NCI-H774 (cell line): ENCODE results near the gene TRAF6.
"Not testable (repeated sequence)": the region's sequence is repeated elsewhere in the genome, so short reads cannot be mapped to it uniquely, and the experiment has no call there.

Experiments
- DNase-seq: peaks from one replicate; lab custom pipeline; 2025; lab: John Stamatoyannopoulos, UW

Gene TRAF6

GRCh38 chr11:36493332-36493731, 16.7 kb downstream of the TRAF6 start:
- no peak for DNase-seq

GRCh38 chr11:36492724-36493304, 17.3 kb downstream of the TRAF6 start:
- peak; percentile 19 for DNase-seq

- no peak for DNase-seq
These were observed 19.9 kb downstream of the TRAF6 start for GRCh38 chr11:36490026-36490806.

GRCh38 chr11:36488096-36488495, 22.0 kb downstream of the TRAF6 start:
- DNase-seq, result no peak

- DNase-seq, result no peak
These were observed 22.5 kb downstream of the TRAF6 start for GRCh38 chr11:36487619-36488018.

GRCh38 chr11:36485298-36486002, 24.6 kb downstream of the TRAF6 start:
- no peak for DNase-seq

- not testable (repeated sequence) for DNase-seq
These were observed 27.0 kb downstream of the TRAF6 start for GRCh38 chr11:36483042-36483441.

DNA sequence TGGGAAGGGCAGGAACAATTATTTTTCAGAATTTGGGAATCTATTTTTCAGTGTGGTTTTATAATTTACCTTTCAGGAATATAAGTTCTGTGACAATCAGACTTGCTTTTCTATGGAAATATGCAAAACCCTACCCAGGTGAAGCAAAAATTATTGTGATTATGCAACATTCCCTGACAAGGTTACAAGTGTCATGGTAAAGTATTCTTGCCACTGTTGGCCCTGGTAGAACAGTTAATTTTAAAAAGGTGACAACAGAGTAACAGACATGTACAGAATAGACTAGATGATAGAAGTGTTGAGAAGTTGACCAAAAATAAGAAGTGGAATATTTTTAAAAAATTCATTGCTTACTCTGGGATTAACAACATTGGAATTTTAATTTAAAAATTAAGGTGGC, 29.2 kb downstream of the TRAF6 start:
- no peak for DNase-seq

DNA sequence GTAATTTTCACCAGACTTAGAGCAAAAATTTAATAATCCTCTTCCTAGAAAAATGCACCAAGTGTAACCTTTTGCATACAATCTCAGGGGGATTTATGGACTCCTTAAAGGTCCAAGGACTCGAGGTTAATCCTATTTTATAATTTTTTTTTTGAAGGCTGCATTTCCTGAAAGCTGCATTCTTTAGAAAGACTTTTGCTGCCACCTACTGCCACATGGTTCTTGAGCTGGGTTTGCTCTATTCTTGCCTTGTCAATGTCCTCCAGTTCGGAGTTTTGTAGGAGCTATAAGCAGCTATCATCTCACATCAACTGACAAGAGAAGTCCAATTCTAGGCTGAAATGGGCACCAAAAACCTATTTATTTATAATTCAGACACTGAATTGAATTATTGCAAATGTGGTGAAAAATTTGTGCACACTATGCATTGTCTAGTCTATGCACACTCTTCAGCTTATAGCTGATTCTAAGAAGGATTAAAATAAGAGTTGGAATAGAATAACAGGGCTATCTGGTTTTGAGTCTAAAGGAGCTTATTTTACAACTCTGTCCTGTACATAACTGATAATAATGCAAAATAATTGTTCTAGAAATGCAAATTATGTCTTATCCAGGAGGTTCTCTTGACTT, 31.3 kb downstream of the TRAF6 start:
- peak; percentile 11 for DNase-seq

DNA sequence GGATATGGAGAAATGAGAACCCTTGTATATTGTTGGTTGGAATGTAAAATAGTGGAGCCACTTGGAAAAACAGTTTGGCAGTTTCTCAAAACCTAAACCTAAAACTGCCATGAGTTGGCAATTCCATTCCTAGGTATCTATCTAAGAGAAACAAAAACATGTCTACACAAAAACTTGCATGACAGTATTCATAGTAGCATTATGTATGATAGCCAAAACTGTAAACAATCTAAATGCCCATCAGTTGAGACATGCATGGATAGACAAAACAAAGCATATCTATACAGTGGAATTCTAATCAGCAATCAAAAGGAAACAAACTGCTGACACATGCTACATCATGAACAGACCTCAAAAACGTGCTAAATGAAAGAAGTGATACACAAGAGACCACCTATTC, 34.9 kb downstream of the TRAF6 start:
- no peak for DNase-seq

- no peak for DNase-seq
These were observed 38.5 kb downstream of the TRAF6 start for GRCh38 chr11:36471577-36471976.

GRCh38 chr11:36469881-36470802, 39.9 kb downstream of the TRAF6 start:
- DNase-seq, result no peak

DNA sequence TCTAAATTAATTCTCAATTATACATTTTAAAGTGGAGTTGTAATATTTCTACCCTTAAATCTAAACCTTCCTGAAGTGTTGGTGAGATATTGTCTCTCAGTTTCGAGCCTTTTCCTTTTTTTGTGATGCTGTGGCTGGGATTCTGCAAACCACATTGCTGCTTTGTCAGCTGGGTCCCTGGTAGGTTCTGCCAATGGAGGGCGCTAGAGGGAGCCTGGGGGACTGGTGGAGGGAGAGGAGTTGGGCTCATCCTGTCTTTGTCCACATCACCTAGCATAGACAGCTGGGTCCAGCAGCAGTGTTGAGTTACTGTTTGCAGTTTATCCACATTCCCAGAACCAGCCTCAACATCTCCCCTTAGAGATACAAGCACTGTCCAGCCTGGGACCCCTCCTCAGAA, 41.0 kb downstream of the TRAF6 start:
- no peak for DNase-seq

GRCh38 chr11:36467916-36468315, 42.2 kb downstream of the TRAF6 start:
- DNase-seq, result no peak

GRCh38 chr11:36467012-36467411, 43.1 kb downstream of the TRAF6 start:
- DNase-seq, result no peak

- DNase-seq, result no peak
These were observed 44.5 kb downstream of the TRAF6 start for GRCh38 chr11:36465449-36466163.

DNA sequence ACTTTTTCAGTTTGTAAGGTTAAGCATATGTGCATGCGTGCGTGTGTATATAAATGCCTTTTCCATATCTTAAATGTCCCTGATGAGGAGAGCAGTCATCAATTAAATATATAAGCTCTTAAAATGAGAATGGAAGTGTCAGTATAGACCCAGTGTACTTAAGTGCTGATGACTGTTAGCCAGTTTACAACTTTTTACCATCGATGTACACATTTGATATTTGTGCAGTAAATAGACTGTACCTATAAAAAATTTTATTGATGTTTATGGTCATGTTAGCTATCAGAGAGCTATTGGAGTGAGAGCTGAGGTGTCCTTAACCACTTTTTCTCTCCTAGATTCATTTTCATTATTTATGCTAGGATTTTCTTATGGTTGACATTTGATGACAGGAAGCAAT, 45.4 kb downstream of the TRAF6 start:
- DNase-seq, result no peak

DNA sequence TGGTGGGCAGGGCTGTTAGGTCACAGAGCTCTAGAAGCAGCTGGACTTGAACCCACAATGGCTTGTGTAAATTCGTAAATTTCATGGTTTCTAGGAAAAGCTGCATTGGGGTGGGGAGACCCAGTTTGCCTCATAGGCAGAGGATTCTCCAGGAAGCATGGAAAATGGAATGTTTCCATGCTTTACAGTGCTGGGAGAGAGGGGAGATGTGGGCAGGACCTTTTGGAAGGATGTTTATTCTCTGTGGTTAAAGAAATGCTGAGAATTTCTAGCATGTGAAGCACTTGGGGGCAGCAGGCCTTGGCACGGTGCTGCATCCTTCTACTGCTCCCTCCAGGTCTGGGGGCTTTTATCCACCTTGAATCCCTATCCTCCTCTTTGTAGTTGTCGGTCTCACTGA, 46.3 kb downstream of the TRAF6 start:
- DNase-seq, result no peak

DNA sequence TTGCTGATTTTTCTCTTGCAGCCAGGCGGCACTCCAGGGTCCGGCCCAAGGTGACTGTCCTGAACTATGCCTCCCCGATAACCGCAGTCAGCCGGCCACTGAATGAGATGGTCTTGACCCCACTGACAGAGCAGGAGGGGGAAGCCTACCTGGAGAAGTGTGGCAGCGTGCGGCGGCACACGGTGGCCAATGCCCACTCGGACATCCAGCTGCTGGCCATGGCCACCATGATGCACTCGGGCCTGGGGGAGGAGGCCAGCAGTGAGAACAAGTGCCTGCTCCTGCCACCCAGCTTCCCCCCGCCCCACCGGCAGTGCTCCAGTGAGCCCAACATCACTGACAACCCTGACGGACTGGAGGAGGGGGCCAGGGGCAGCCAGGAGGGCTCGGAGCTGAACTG, 47.8 kb downstream of the TRAF6 start:
- no peak for DNase-seq

DNA sequence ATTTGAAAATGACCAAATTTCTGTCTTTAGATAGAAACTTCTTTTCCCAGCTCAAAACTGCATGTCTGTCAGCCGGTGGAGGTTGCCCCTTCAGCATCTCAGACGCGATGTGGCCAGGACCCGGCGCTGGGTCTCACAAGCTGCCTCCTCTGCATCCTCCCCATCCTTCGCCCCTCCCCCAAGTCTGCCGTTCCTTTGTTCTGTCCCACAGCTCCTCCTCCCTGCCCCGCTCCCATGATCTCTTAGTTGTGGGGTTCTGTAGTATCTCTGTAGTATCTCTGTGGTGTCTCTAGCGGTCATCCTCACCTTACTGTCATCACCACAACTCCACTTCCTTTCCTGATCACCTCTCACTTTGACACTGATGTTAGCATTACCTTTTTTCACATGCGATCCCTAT, 49.9 kb downstream of the TRAF6 start:
- DNase-seq, result no peak

DNA sequence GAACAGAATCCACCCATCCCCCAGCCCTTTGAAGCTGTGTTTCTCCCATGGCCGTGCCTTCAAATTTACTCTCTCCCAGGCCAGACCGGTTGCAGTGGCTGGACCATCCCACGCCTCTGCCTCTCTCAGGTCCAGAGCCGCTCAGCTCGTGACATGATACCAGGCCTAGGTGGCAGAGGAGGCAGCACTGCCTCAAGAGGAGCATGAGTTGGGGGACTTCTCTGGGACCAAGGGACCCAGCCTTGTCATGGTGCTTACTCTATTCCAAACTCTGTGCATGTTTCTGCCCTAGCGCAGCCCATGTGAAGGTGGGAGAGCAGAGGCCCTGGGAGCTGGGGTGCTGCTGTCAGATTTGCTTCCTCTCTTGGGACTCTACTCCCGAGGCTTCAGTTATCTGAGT, 51.0 kb downstream of the TRAF6 start:
- DNase-seq, result no peak
